ENCODE results near the gene ASS1.

The ASS1 gene

DNA sequence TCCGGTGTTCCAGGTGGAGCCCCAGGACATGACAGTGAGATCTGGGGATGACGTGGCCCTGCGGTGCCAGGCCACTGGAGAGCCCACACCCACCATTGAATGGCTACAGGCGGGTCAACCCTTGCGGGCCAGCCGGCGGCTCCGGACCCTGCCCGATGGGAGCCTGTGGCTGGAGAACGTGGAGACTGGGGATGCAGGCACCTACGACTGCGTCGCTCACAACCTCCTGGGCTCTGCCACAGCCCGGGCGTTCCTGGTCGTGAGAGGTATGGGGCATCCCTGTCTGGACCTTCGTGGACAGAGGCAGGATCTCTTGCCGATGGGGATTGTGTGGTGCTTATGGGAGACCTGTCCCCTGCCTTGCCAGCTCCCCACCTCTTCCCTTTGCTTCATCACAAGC lies 26.0 kb upstream of the ASS1 start:
- H3K4me3 ChIP-seq (ENCODE audit: control insufficient read depth, low read depth, low read length) = no peak overlapping the region
- no peak for DNase-seq (ENCODE audit: low read depth)
- TF ChIP-seq, protein P1, sequence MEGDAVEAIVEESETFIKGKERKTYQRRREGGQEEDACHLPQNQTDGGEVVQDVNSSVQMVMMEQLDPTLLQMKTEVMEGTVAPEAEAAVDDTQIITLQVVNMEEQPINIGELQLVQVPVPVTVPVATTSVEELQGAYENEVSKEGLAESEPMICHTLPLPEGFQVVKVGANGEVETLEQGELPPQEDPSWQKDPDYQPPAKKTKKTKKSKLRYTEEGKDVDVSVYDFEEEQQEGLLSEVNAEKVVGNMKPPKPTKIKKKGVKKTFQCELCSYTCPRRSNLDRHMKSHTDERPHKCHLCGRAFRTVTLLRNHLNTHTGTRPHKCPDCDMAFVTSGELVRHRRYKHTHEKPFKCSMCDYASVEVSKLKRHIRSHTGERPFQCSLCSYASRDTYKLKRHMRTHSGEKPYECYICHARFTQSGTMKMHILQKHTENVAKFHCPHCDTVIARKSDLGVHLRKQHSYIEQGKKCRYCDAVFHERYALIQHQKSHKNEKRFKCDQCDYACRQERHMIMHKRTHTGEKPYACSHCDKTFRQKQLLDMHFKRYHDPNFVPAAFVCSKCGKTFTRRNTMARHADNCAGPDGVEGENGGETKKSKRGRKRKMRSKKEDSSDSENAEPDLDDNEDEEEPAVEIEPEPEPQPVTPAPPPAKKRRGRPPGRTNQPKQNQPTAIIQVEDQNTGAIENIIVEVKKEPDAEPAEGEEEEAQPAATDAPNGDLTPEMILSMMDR (IDR thresholded peaks at IDR 0.05; ENCODE audit: control insufficient read depth, insufficient read depth, low read depth, low read length, missing control alignments) = no peak

DNA sequence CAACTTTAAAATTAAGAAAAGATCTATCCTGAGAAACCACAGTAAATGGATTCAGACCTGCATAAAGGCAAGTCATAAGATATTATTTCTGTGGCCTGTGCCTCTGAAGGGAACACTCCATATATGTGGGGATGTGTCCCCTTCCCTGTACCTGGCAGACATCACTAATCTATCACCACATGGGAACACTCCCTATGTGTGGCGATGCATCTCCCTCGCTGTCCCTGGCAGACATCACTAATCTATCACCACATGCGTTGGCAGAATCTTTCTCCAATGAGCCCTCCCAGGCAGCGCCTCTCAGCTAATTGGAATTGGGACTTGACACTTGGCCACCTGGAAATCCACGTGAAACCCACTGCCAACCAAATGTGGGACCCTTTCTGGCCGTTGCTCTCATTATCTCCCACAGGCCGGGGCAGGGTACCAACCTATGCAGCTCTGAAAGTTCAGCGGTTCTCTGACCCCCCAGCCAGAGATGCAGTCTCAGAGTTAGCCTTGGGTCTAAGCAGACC lies 25.2 kb upstream of the ASS1 start:
- H3K4me3 ChIP-seq (ENCODE audit: control insufficient read depth, low read depth, low read length) = no peak overlapping the region
- TF ChIP-seq, protein P1 (IDR thresholded peaks at IDR 0.05; ENCODE audit: control insufficient read depth, insufficient read depth, low read depth, low read length, missing control alignments) = no peak
- DNase-seq (ENCODE audit: low read depth) = no peak

DNA sequence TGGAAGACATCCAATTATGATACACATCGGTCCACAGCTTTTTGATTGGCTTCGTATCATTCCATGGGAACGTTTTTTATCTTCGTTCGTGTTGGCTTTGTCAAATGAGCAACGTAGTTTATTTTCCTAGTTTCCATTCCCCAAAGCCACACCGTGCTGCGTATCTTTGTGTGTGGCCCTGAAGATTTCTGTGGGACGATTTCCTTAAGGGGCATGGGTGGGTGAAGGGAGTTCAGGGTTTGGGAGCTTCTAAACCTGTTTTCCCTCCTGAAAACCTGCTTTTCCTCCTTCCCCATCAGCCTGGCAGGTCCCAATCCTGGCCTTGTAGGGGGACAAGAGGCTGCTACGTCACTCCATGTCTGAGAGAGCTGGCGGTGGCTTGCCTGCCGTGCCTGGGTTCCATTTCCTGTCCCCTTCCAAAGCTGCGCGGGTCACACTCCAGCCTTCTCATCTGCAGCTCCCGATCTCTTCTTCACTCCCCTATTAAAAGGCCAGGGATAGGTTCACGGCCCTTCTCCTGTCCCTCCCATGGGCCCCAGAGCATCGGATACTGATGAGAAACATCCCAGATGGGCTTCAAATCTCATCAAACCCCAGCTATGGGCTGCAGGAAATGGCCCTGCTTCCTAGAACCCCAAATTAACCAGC lies 23.5 kb upstream of the ASS1 start:
- DNase-seq (ENCODE audit: low read depth) = no peak
- no peak overlapping the region for H3K4me3 ChIP-seq (ENCODE audit: control insufficient read depth, low read depth, low read length)
- TF ChIP-seq, protein P1 (IDR thresholded peaks at IDR 0.05; ENCODE audit: control insufficient read depth, insufficient read depth, low read depth, low read length, missing control alignments) = no peak

DNA sequence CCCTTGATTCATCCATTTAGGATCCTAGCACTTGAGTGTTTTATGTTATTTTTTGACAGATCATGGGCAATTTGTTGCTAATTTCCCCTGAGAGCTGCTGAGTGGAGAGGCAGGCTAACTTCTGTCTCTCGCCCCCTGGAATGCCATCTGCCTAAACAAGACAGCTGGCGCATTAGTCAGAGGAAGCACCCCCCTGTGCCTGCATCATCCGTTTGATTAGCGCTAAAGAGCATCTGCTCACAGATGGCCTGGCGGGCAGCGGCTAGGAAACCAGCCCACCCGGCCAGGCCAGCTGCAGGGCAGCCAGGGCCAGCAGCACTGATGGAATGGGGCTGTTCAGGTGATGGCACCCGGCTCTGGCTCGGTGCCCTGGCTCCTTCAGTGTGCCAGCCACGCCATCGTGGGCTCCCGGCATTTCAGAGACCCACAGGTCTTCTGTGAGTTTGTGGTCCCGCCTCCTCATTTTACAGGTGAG lies 22.9 kb upstream of the ASS1 start:
- TF ChIP-seq, protein P1 (IDR thresholded peaks at IDR 0.05; ENCODE audit: control insufficient read depth, insufficient read depth, low read depth, low read length, missing control alignments) = no peak
- DNase-seq (ENCODE audit: low read depth) = peak; percentile 45
- H3K4me3 ChIP-seq (ENCODE audit: control insufficient read depth, low read depth, low read length) = no peak overlapping the region

DNA sequence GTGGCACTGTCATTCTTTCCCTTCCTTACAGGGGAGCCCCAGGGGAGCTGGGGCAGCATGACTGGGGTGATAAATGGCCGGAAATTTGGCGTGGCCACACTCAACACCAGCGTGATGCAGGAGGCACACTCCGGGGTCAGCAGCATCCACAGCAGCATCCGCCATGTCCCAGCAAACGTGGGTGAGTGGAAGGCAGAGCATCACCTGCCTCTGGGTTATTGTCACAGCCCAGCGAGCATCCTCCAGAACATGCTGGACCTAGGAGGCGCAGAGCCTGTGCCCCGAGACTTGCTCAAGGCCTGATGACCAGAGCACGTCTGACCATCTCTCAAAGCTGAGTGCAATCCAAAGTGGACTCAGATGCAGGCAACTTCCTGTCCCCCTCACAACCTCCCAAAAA lies 22.2 kb upstream of the ASS1 start:
- no peak for DNase-seq (ENCODE audit: low read depth)
- no peak overlapping the region for H3K4me3 ChIP-seq (ENCODE audit: control insufficient read depth, low read depth, low read length)
- TF ChIP-seq, protein P1 (IDR thresholded peaks at IDR 0.05; ENCODE audit: control insufficient read depth, insufficient read depth, low read depth, low read length, missing control alignments) = no peak

DNA sequence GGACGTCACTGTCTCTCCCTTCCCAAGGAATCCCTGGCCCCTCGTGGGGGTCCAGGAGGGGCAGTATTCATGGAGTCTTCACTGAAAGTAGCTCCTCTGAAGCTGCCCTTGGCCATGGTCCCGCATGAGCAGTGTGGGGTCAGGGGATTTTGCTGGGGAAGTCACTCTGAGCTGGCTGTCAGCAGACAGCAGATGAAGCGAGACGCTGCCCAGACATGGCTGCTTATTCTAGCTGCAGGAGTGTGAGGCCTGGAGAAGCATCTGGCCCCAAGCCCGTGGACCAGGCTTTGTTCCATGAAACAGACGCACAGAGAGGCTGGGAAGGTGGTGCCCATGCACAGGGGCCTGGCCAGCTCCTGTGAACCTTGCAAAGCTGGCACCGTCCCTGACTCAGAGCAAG lies 21.5 kb upstream of the ASS1 start:
- H3K4me3 ChIP-seq (ENCODE audit: control insufficient read depth, low read depth, low read length) = no peak overlapping the region
- TF ChIP-seq, protein P1 (IDR thresholded peaks at IDR 0.05; ENCODE audit: control insufficient read depth, insufficient read depth, low read depth, low read length, missing control alignments) = no peak
- no peak for DNase-seq (ENCODE audit: low read depth)
